ENCODE data around the gene RPAP3.

The RPAP3 gene

DNA sequence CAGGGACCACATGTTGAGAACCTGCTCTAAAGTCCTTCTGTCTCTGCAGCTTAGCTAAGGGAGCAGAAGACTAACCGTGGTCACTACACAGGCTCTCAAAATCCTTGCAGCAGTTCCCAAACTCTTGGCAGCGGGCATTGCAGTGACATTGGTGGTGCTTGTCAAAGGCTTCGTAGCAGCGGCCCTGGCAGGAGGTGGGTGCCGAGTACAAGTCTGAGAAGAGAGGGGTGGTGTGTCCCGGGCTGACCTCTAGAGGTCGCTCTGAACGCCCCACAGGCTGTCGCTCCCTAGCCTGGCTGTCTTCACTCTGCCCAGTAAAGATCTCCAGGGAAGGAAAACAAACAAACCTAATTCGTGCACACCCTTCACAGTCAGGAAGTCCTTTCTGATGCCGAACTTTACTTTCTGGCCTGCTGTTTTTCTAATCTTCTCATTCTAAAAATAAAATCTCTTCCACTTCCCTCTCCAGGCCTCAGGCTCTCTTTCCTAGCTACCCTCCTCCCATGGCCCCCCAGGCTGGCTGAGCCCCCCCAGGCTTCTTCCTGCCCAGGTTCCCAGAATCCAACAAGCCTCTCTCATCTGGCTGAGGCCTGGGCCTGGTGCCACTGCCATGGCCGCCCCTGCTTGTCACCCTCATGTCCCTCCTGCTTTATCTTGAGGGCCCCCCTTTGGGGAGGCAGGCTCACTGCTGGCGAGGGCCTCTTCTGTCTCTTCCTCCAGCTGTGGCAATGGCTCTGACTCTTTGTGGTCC is 11.8 kb upstream of the RPAP3 start:
- peak; percentile 87 to 94 for DNase-seq
- no peaks in the 10 kb centered on the region for H3K9me3 ChIP-seq
- peak overlapping the region; percentile 79 to 93 for H3K27ac ChIP-seq
- H3K27me3 ChIP-seq: no peaks in the 10 kb centered on the region
- H3K4me1 ChIP-seq: peaks cover 5 to 42% (median 34%) of the 10 kb centered on the region in 4 donors
- no peaks in the 10 kb centered on the region for H3K36me3 ChIP-seq
- TF ChIP-seq, protein P1, sequence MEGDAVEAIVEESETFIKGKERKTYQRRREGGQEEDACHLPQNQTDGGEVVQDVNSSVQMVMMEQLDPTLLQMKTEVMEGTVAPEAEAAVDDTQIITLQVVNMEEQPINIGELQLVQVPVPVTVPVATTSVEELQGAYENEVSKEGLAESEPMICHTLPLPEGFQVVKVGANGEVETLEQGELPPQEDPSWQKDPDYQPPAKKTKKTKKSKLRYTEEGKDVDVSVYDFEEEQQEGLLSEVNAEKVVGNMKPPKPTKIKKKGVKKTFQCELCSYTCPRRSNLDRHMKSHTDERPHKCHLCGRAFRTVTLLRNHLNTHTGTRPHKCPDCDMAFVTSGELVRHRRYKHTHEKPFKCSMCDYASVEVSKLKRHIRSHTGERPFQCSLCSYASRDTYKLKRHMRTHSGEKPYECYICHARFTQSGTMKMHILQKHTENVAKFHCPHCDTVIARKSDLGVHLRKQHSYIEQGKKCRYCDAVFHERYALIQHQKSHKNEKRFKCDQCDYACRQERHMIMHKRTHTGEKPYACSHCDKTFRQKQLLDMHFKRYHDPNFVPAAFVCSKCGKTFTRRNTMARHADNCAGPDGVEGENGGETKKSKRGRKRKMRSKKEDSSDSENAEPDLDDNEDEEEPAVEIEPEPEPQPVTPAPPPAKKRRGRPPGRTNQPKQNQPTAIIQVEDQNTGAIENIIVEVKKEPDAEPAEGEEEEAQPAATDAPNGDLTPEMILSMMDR (IDR thresholded peaks at IDR 0.05): peak; percentile 82 to 84
- H3K4me3 ChIP-seq: peak overlapping the region in 1 of 2 donors; percentile 7
- intact Hi-C loops (cut with DNase I; ENCODE audit: low total_unique reads): loop anchor here (5.0 kb wide), 3 partner anchors 35 to 120 kb away; partner anchors contain the start of gene SLC48A1

DNA sequence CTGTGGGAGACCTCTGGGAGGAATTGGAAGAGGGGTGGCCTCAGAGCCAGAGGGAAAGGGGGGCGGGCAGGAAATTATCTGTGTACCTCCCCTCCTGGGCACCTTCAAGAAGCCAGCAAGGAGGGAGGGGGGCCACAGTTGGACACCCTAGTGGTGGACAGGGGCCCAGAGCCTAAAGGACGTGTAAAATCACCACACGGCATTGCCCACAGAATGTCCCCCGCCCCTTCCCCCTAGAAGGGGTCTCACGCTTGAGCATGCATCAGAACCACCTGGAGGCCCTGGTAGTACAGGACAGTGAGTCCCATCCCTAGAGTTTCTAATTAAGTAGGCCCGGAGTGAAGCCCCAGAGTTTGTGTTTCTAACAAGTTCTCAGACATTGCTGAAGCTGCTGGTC is 11.2 kb upstream of the RPAP3 start:
- H3K36me3 ChIP-seq: no peaks in the 10 kb centered on the region
- no peak for DNase-seq
- no peak overlapping the region for H3K4me3 ChIP-seq
- no peaks in the 10 kb centered on the region for H3K9me3 ChIP-seq
- TF ChIP-seq, protein P1 (IDR thresholded peaks at IDR 0.05): no peak
- peak overlapping the region; percentile 79 to 93 for H3K27ac ChIP-seq
- H3K27me3 ChIP-seq: no peaks in the 10 kb centered on the region
- H3K4me1 ChIP-seq: peaks cover 5 to 39% (median 33%) of the 10 kb centered on the region in 4 donors
- intact Hi-C loops (cut with DNase I; ENCODE audit: low total_unique reads): loop anchor here (5.0 kb wide), 3 partner anchors 35 to 120 kb away; partner anchors contain the start of gene SLC48A1

DNA sequence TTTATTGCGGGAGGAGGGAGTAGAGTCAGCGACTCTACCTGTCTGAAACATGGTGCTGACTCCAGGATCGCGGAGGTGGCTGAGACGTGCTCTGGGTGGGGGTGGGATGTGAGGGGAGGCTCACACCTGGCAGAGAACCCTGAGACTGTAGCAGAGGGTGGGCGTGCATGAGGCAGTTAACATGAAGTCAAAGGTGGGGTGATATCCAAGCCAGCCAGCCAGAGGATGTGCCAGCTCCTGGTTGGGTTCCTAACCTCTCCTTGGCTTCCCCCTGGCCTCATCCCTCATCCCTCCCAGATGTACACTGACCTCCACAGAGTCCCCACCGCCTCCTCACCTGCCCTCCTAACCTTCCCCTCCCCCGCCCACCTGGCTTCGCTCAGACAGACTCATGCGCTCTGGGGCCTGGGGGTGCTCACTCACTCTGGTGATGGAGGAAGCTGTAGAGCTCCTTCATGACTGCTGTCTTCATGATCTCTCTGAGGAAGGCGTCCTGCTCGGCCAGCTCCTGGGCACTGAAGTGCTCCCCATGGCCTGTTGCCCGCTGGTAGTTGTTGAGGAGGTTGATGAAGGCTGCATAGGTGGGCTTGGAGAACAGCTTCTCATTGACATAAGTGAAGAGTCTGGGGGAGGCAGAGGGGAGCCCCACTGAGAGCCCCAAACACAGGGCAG is 10.2 kb upstream of the RPAP3 start:
- TF ChIP-seq, protein P1 (IDR thresholded peaks at IDR 0.05): no peak
- Histone ChIP-seq H3K27me3 (no peaks in the 10 kb centered on the region), H3K4me1 (peaks cover 5 to 39% (median 33%) of the 10 kb centered on the region in 4 donors), H3K4me3 (peak overlapping the region in 1 of 2 donors; percentile 17), H3K36me3 (no peaks in the 10 kb centered on the region), H3K9me3 (no peaks in the 10 kb centered on the region), H3K27ac (peak overlapping the region; percentile 79 to 93)
- intact Hi-C loops (cut with DNase I; ENCODE audit: low total_unique reads): loop anchor here (5.0 kb wide), 3 partner anchors 36 to 121 kb away; partner anchors contain the start of gene SLC48A1
- no peak for DNase-seq

DNA sequence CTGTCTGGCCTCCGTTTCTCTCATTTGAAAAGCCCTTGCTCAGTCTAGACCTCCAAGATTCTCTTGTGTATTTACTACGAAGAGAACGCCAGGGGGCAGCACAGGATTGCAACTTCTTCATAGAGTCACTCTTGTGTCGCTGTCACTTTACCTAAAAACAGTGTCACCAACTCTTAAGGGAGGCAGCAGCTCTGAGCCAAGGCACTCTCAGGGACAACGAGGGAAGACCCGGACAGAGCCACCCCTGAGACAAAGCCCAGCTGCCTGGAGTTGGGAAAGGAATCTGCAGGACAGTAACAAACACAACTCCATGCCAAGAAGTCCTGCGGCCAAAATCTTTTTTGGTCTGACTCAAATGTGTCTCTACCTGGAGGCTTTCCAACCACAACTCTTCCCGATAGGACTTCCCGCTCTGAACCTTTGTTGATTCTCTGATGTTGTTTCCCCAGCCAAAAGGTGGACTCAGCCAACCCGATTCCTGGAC is 9.6 kb upstream of the RPAP3 start:
- Histone ChIP-seq H3K4me3 (peak overlapping the region in 1 of 2 donors; percentile 17), H3K9me3 (no peaks in the 10 kb centered on the region), H3K27me3 (no peaks in the 10 kb centered on the region), H3K27ac (peak overlapping the region; percentile 79 to 93), H3K4me1 (peaks cover 5 to 39% (median 33%) of the 10 kb centered on the region in 4 donors), H3K36me3 (no peaks in the 10 kb centered on the region)
- TF ChIP-seq, protein P1 (IDR thresholded peaks at IDR 0.05): peak; percentile 72 to 93
- DNase-seq: peak; percentile 66 to 87
- intact Hi-C loops (cut with DNase I; ENCODE audit: low total_unique reads): loop anchor here (5.0 kb wide), 3 partner anchors 37 to 122 kb away; partner anchors contain the start of gene SLC48A1

DNA sequence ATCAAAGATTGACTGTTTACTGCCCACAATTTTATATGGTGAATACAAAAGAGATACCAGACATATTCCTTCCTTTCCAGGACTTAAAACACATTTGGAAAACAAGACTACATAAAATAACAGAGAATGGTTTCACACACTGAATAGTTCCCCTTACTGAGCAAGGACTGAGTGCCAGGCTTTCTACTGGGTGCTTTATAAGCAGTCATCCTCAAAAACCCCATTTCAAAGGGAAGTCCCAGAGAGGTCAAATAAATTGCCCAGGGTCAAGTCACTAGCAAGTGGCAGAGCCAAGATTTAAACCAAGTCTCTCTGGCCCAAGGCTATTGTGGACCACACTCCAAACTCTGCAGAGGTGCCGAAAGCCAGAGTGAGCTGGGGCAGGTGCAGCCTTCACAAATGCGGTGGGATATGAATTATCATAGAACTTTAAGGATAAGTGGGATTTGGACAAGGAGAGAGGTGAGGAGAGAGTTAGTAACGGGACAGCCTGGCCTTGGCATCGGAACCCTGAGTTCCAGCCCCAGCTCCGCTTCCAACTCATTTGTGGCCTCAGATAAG is 9.1 kb upstream of the RPAP3 start:
- Histone ChIP-seq H3K36me3 (no peaks in the 10 kb centered on the region), H3K9me3 (no peaks in the 10 kb centered on the region), H3K4me3 (no peak overlapping the region), H3K4me1 (peaks cover 5 to 39% (median 33%) of the 10 kb centered on the region in 4 donors), H3K27me3 (no peaks in the 10 kb centered on the region), H3K27ac (peak overlapping the region in 1 of 2 donors; percentile 93)
- DNase-seq: no peak
- intact Hi-C loops (cut with DNase I; ENCODE audit: low total_unique reads): loop anchor here (5.0 kb wide), 3 partner anchors 37 to 122 kb away; partner anchors contain the start of gene SLC48A1
- TF ChIP-seq, protein P1 (IDR thresholded peaks at IDR 0.05): no peak
